Liver (tissue), 9 donors: ENCODE measurements around the gene ACP4. TPM values are rescaled to one million over a fixed set of nuclear protein-coding genes. Genes with fewer than 3 reads are reported as not detected.

ENCODE experiments used
- DNase-seq: peaks from one replicate; pipeline ENCODE4 v3.0.0-alpha.2; 2017; ENCODE audit warnings: low spot score
- H3K27ac ChIP-seq, 2 donors: one replicate each; pipeline ENCODE4 v1.7.0; 2013; ENCODE audit warnings: inconsistent platforms in 2 of 2, low read length in 2 of 2, control low read depth in 1 of 2, low read depth in 1 of 2, mild to moderate bottlenecking in 1 of 2
- H3K27me3 ChIP-seq, 4 donors: one replicate each; pipeline versions ENCODE4 v1.6.1 to v1.7.0; 2013; ENCODE audit warnings: low read length in 3 of 4, inconsistent platforms in 1 of 4, mild to moderate bottlenecking in 1 of 4, moderate library complexity in 1 of 4; ENCODE audit not compliant: control insufficient read depth in 4 of 4, insufficient read depth in 4 of 4
- H3K36me3 ChIP-seq, 4 donors: one replicate each; pipeline versions ENCODE4 v1.6.1 to v1.7.0; 2013; ENCODE audit warnings: low read length in 3 of 4, mild to moderate bottlenecking in 3 of 4, low read depth in 1 of 4, moderate library complexity in 1 of 4; ENCODE audit not compliant: control insufficient read depth in 4 of 4, insufficient read depth in 3 of 4
- H3K4me1 ChIP-seq, 4 donors: one replicate each; pipeline versions ENCODE4 v1.6.1 to v1.7.0; 2013; ENCODE audit warnings: low read length in 3 of 4, mild to moderate bottlenecking in 3 of 4, moderate library complexity in 1 of 4; ENCODE audit not compliant: control insufficient read depth in 4 of 4, insufficient read depth in 4 of 4
- H3K4me3 ChIP-seq, 3 donors: one replicate each; pipeline versions ENCODE4 v1.6.1 to v1.7.0; 2013; ENCODE audit warnings: low read length in 3 of 3, control low read depth in 1 of 3, low read depth in 1 of 3, mild to moderate bottlenecking in 1 of 3
- H3K9ac ChIP-seq, 2 donors: one replicate each; pipeline ENCODE4 v1.7.0; 2013; ENCODE audit warnings: low read length in 2 of 2, mild to moderate bottlenecking in 2 of 2, moderate library complexity in 2 of 2, control low read depth in 1 of 2, low read depth in 1 of 2
- H3K9me3 ChIP-seq, 4 donors: one replicate each; pipeline versions ENCODE4 v1.6.1 to v1.7.0; 2013; ENCODE audit warnings: low read length in 3 of 4; ENCODE audit not compliant: control insufficient read depth in 4 of 4
- FOXA1 ChIP-seq: IDR thresholded peaks from 2 replicates; pipeline ENCODE4 v1.6.1; 2016; ENCODE audit warnings: antibody characterized with exemption
- HNF4A ChIP-seq, 2 donors: conservative IDR thresholded peaks; 2 replicates each; pipeline ENCODE4 v1.6.1; 2016; ENCODE audit warnings: antibody characterized with exemption in 2 of 2, mild to moderate bottlenecking in 2 of 2
- JUND ChIP-seq, 2 donors: IDR thresholded peaks; 2 replicates each; pipeline ENCODE4 v1.6.1; 2016; ENCODE audit warnings: antibody characterized with exemption in 2 of 2
- RXRA ChIP-seq, 2 donors: IDR thresholded peaks; 2 replicates each; pipeline ENCODE4 v1.6.1; 2017 to 2018; ENCODE audit warnings: antibody characterized with exemption in 2 of 2, mild to moderate bottlenecking in 1 of 2
- WGBS: extraction: QIAGEN DNeasy Blood & Tissue Kit; methylation state at CpG from one replicate; pipeline ENCODE4 v1.1.7; 2013; 5-methylcytosine and 5-hydroxymethylcytosine counted together
- polyA plus RNA-seq, 2 donors: library from polyadenylated mRNA; stranded (reverse) in 1 of 2; unstranded in 1 of 2; fragments of 200-250 nt in 1 of 2; fragments of >200 nt in 1 of 2; fragmentation: Nextera tagmentation in 1 of 2; extraction: Ambion mirVana in 1 of 2; gene quantifications; one replicate each; pipeline versions ENCODE4 v1.2.1 to v1.2.3, GENCODE V29; 2013 to 2015
- total RNA-seq, 2 donors: library from RNA; depleted of rRNA; stranded (reverse); fragments of >200 nt; gene quantifications; one replicate each; pipeline ENCODE4 v1.2.3, GENCODE V29; 2014
- TF ChIP-seq, protein P1 (sequence below): fragments of 150-350 bp; IDR thresholded peaks from 2 replicates; pipeline ENCODE4 v1.5.1; 2017; ENCODE audit warnings: improper control_type of control experiment, low read depth, low read length; ENCODE audit not compliant: missing input control
- TF ChIP-seq, protein P2 (sequence below): IDR thresholded peaks from 2 replicates; pipeline ENCODE4 v1.6.1; 2016; ENCODE audit warnings: antibody characterized with exemption, mild to moderate bottlenecking
- TF ChIP-seq, protein P3 (sequence below): IDR thresholded peaks from 2 replicates; pipeline ENCODE4 v1.6.1; 2016; ENCODE audit warnings: antibody characterized with exemption
- donor health status: healthy.
- donor health status: healthy.
- donor health status: healthy.
- donor health status: healthy.
- donor health status: healthy.

The ACP4 gene
- total and polyA plus RNA-seq, 4 donors: 0.06 to 0.19 TPM; not detected in 2

DNA sequence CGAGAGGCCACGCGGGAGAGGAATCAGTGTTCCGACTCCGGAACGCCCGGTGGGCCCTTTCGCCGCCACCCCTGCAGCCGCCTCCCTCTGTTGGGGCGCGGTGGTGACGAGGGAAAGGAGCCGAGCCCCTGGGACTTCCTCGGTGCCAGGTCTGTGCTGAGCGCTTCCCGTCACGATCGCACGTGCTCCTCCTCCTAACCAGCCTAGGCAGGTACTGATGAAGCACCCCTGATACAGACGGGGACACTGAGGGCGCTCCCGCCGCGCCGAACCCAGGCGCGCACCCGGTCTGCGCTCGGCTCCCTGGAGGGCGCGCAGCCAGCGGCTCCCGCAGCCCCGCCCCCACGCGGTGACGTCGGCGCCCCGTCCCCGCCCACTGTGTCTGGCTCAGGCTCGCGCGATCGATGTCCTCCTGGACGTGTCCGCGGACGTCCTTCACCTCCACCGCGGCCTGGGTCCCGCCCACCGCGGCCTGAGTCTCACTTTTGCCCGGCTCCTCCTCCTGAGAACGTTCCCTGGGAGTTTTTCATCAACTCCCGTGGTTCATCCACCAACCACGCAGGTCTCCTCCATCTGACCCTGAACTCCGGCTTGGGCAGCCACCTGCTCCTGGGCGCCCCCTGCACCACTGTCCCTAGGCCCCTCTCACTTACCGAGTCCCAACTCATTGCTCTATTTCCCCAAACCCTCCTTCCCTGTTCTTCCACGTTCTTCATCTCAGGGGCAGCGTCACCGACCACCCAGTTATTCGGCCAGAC lies 45.7 kb downstream of the ACP4 start:
- DNase-seq: peak; percentile 82
- no peaks in the 10 kb centered on the region for H3K9me3 ChIP-seq
- H3K9ac ChIP-seq: peak overlapping the region in 1 of 2 donors; percentile 20
- 4% methylated on average over 67 of the region's 67 CpGs for WGBS
- H3K36me3 ChIP-seq: no peaks in the 10 kb centered on the region
- TF ChIP-seq JUND (IDR thresholded peaks at IDR 0.05): no peak
- peak; percentile 35 to 47 for TF ChIP-seq RXRA (IDR thresholded peaks at IDR 0.05)
- H3K4me1 ChIP-seq: peaks cover 0 to 11% (median 4%) of the 10 kb centered on the region in 4 donors
- peaks cover 0 to 2% (median 0%) of the 10 kb centered on the region in 4 donors for H3K27me3 ChIP-seq
- no peak overlapping the region for H3K27ac ChIP-seq
- H3K4me3 ChIP-seq: peak overlapping the region; percentile 39 to 54 (median 53)

DNA sequence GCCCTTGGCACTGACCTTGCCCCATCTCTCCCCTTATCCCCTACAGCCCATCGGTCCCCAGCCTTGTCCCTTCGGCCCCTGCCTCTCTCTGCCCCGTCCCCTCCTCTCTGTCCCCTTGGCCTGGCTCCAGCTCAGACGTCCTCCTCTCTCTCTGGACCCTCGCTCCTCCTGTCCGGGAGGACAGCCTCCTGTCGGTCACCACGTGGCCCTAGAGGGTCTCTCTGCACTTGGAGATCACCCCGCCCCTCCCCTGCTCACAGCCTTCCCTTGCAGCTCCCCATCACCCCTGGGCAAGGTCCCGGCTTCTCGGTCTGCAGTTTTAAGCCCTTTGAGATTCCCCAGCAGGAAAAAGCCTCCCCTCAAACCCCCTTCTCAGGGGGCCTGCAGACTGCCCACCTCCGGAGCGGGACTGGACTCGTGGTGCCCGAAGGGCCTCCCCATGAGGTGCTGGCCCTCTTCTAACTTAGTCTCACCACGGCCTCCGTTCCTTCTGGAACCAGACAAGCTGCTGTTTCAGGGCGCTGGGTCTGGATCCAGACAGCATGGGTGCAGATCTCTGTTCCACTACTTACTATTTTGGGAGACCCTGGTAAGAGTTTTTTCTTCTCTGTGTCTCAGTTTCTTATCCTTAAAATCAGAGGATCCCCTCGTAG lies 46.5 kb downstream of the ACP4 start:
- DNase-seq: no peak
- no peak overlapping the region for H3K4me3 ChIP-seq
- TF ChIP-seq, protein P1, sequence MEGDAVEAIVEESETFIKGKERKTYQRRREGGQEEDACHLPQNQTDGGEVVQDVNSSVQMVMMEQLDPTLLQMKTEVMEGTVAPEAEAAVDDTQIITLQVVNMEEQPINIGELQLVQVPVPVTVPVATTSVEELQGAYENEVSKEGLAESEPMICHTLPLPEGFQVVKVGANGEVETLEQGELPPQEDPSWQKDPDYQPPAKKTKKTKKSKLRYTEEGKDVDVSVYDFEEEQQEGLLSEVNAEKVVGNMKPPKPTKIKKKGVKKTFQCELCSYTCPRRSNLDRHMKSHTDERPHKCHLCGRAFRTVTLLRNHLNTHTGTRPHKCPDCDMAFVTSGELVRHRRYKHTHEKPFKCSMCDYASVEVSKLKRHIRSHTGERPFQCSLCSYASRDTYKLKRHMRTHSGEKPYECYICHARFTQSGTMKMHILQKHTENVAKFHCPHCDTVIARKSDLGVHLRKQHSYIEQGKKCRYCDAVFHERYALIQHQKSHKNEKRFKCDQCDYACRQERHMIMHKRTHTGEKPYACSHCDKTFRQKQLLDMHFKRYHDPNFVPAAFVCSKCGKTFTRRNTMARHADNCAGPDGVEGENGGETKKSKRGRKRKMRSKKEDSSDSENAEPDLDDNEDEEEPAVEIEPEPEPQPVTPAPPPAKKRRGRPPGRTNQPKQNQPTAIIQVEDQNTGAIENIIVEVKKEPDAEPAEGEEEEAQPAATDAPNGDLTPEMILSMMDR: no peak
- no peak for TF ChIP-seq HNF4A (conservative IDR thresholded peaks at IDR 0.05)
- no peak for TF ChIP-seq JUND (IDR thresholded peaks at IDR 0.05)
- TF ChIP-seq, protein P2, sequence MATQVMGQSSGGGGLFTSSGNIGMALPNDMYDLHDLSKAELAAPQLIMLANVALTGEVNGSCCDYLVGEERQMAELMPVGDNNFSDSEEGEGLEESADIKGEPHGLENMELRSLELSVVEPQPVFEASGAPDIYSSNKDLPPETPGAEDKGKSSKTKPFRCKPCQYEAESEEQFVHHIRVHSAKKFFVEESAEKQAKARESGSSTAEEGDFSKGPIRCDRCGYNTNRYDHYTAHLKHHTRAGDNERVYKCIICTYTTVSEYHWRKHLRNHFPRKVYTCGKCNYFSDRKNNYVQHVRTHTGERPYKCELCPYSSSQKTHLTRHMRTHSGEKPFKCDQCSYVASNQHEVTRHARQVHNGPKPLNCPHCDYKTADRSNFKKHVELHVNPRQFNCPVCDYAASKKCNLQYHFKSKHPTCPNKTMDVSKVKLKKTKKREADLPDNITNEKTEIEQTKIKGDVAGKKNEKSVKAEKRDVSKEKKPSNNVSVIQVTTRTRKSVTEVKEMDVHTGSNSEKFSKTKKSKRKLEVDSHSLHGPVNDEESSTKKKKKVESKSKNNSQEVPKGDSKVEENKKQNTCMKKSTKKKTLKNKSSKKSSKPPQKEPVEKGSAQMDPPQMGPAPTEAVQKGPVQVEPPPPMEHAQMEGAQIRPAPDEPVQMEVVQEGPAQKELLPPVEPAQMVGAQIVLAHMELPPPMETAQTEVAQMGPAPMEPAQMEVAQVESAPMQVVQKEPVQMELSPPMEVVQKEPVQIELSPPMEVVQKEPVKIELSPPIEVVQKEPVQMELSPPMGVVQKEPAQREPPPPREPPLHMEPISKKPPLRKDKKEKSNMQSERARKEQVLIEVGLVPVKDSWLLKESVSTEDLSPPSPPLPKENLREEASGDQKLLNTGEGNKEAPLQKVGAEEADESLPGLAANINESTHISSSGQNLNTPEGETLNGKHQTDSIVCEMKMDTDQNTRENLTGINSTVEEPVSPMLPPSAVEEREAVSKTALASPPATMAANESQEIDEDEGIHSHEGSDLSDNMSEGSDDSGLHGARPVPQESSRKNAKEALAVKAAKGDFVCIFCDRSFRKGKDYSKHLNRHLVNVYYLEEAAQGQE: no peak
- no peak for TF ChIP-seq FOXA1
- TF ChIP-seq, protein P3, sequence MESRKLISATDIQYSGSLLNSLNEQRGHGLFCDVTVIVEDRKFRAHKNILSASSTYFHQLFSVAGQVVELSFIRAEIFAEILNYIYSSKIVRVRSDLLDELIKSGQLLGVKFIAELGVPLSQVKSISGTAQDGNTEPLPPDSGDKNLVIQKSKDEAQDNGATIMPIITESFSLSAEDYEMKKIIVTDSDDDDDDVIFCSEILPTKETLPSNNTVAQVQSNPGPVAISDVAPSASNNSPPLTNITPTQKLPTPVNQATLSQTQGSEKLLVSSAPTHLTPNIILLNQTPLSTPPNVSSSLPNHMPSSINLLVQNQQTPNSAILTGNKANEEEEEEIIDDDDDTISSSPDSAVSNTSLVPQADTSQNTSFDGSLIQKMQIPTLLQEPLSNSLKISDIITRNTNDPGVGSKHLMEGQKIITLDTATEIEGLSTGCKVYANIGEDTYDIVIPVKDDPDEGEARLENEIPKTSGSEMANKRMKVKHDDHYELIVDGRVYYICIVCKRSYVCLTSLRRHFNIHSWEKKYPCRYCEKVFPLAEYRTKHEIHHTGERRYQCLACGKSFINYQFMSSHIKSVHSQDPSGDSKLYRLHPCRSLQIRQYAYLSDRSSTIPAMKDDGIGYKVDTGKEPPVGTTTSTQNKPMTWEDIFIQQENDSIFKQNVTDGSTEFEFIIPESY: no peak
- peaks cover 0 to 11% (median 4%) of the 10 kb centered on the region in 4 donors for H3K4me1 ChIP-seq
- H3K9me3 ChIP-seq: no peaks in the 10 kb centered on the region
- H3K36me3 ChIP-seq: no peaks in the 10 kb centered on the region
- no peak overlapping the region for H3K27ac ChIP-seq
- no peak overlapping the region for H3K9ac ChIP-seq
- 58% methylated on average over 19 of the region's 19 CpGs for WGBS
- no peaks in the 10 kb centered on the region for H3K27me3 ChIP-seq
